H1 (cell line): Measurements from ENCODE around the gene LRRC72. TPM values are rescaled to one million over a fixed set of nuclear protein-coding genes. Genes with fewer than 3 reads are reported as not detected.

Source experiments
- CTCF ChIA-PET: fragments of 300-600 bp; sonication (Branson Sonifier 250); formaldehyde crosslinking; loops from one replicate; lab custom pipeline; 2021; ENCODE audit not compliant: partially characterized antibody; lab: Charles Lee
- POLR2A ChIA-PET: fragments of 300-600 bp; sonication (Branson Sonifier 250); formaldehyde crosslinking; loops from one replicate; lab custom pipeline; 2021; ENCODE audit warnings: inconsistent platforms; ENCODE audit not compliant: partially characterized antibody; lab: Charles Lee
- DNase-seq, 2 experiments: peaks; one replicate each; pipeline versions ENCODE4 v3.0.0 to v3.0.0-alpha.2; 2010 to 2022; ENCODE audit warnings: low spot score in 2 of 2, low read depth in 1 of 2, mixed read lengths in 1 of 2
- FAIRE-seq: peaks from 2 replicates; lab custom pipeline; 2011; peaks lifted over from hg19 to GRCh38; lab: Jason Lieb, UNC
- H2AFZ ChIP-seq: 2 replicates; pipeline ENCODE4 v1.8.1; 2012; ENCODE audit warnings: low read length, inconsistent platforms
- H2AK5ac ChIP-seq: 2 replicates; pipeline ENCODE4 v1.6.1; 2013; ENCODE audit warnings: low read depth, low read length
- H2BK120ac ChIP-seq: replicated peaks from 2 replicates; pipeline ENCODE3; 2013; ENCODE audit warnings: low read depth, low read length, inconsistent platforms
- H2BK12ac ChIP-seq: 2 replicates; pipeline ENCODE4 v1.6.1; 2013; ENCODE audit warnings: low read depth, low read length
- H2BK15ac ChIP-seq: 2 replicates; pipeline ENCODE4 v1.6.1; 2013; ENCODE audit warnings: low read length
- H2BK20ac ChIP-seq: 2 replicates; pipeline ENCODE4 v1.6.1; 2013; ENCODE audit warnings: low read length
- H2BK5ac ChIP-seq: 2 replicates; pipeline ENCODE4 v1.6.1; 2013; ENCODE audit warnings: low read depth, low read length
- H3K14ac ChIP-seq: 2 replicates; pipeline ENCODE4 v1.6.1; 2013; ENCODE audit warnings: inconsistent platforms; ENCODE audit not compliant: insufficient read length
- H3K18ac ChIP-seq: 2 replicates; pipeline ENCODE4 v1.6.1; 2013; ENCODE audit warnings: low read length; ENCODE audit errors: extremely low read depth
- H3K23ac ChIP-seq: 2 replicates; pipeline ENCODE4 v1.6.1; 2013; ENCODE audit warnings: inconsistent platforms; ENCODE audit not compliant: insufficient read length
- H3K23me2 ChIP-seq: 2 replicates; pipeline ENCODE4 v1.6.1; 2013; ENCODE audit warnings: low read depth, low read length
- H3K27ac ChIP-seq: 2 replicates; pipeline ENCODE4 v1.6.1; 2011; ENCODE audit warnings: low read depth, low read length, inconsistent platforms
- H3K27me3 ChIP-seq, 4 experiments: replicated peaks in 1 of 4; 1 replicate in 1 of 4; 2 replicates in 3 of 4; pipeline versions ENCODE4 v1.6.1 to v1.8.1; 2011 to 2013; ENCODE audit warnings: low read length in 3 of 4, mild to moderate bottlenecking in 3 of 4, inconsistent platforms in 2 of 4, mixed read lengths in 2 of 4, moderate library complexity in 1 of 4; ENCODE audit not compliant: control insufficient read depth in 3 of 4, insufficient read depth in 3 of 4; ENCODE audit errors: extremely low read depth in 1 of 4
- H3K36me3 ChIP-seq, 4 experiments: 2 replicates each; pipeline versions ENCODE4 v1.6.1 to v1.8.1; 2011 to 2013; ENCODE audit warnings: mild to moderate bottlenecking in 4 of 4, low read length in 3 of 4, moderate library complexity in 2 of 4, control low read depth in 1 of 4, inconsistent platforms in 1 of 4; ENCODE audit not compliant: insufficient read depth in 4 of 4, control insufficient read depth in 2 of 4
- H3K4ac ChIP-seq: replicated peaks from 2 replicates; pipeline ENCODE3; 2013; ENCODE audit warnings: low read length, low read depth, mixed read lengths, inconsistent platforms; ENCODE audit not compliant: insufficient read length
- H3K4me1 ChIP-seq, 4 experiments: replicated peaks in 1 of 4; 1 replicate in 1 of 4; 2 replicates in 3 of 4; pipeline versions ENCODE4 v1.6.1 to v1.8.1; 2011 to 2013; ENCODE audit warnings: low read length in 3 of 4, inconsistent platforms in 2 of 4, mixed read lengths in 1 of 4; ENCODE audit not compliant: insufficient read depth in 4 of 4, control insufficient read depth in 3 of 4
- H3K4me2 ChIP-seq, 2 experiments: 2 replicates each; pipeline versions ENCODE4 v1.6.1 to v1.8.1; 2011 to 2013; ENCODE audit warnings: low read depth in 2 of 2, low read length in 2 of 2, control low read depth in 1 of 2, inconsistent platforms in 1 of 2, mild to moderate bottlenecking in 1 of 2; ENCODE audit not compliant: insufficient read depth in 1 of 2
- H3K4me3 ChIP-seq, 4 experiments: fragments of 200-600, 300-600 bp in 1 of 4; sonication (generic), shearing (Covaris generic), sonication (Bioruptor Twin) in 1 of 4; 2 replicates each; pipeline versions ENCODE4 v1.5.1 to v1.8.1; 2011 to 2016; ENCODE audit warnings: low read length in 4 of 4, low read depth in 3 of 4, control low read depth in 2 of 4, inconsistent platforms in 2 of 4, mild to moderate bottlenecking in 2 of 4, mixed read lengths in 1 of 4, moderate library complexity in 1 of 4; ENCODE audit not compliant: insufficient read depth in 2 of 4; ENCODE audit errors: extremely low read depth in 1 of 4
- H3K56ac ChIP-seq: replicated peaks from 2 replicates; pipeline ENCODE3; 2013; ENCODE audit warnings: low read depth, mild to moderate bottlenecking, mixed read lengths, low read length, inconsistent platforms; ENCODE audit not compliant: insufficient read length
- H3K79me1 ChIP-seq: 2 replicates; pipeline ENCODE4 v1.6.1; 2013; ENCODE audit warnings: low read depth, low read length, control low read depth
- H3K79me2 ChIP-seq, 2 experiments: 2 replicates each; pipeline versions ENCODE4 v1.6.1 to v1.8.1; 2012 to 2013; ENCODE audit warnings: low read length in 2 of 2, mild to moderate bottlenecking in 2 of 2, inconsistent platforms in 1 of 2; ENCODE audit not compliant: insufficient read depth in 2 of 2, control insufficient read depth in 1 of 2
- H3K9ac ChIP-seq, 4 experiments: replicated peaks in 1 of 4; 1 replicate in 1 of 4; 2 replicates in 3 of 4; pipeline versions ENCODE4 v1.6.1 to v1.8.1; 2011 to 2013; ENCODE audit warnings: low read depth in 3 of 4, low read length in 3 of 4, control low read depth in 2 of 4, mild to moderate bottlenecking in 2 of 4, moderate library complexity in 2 of 4, inconsistent platforms in 1 of 4; ENCODE audit errors: extremely low read depth in 1 of 4
- H3K9me3 ChIP-seq, 2 experiments: 2 replicates each; pipeline versions ENCODE4 v1.6.1 to v1.8.1; 2012 to 2013; ENCODE audit warnings: mild to moderate bottlenecking in 2 of 2, moderate library complexity in 2 of 2, control low read depth in 1 of 2, inconsistent platforms in 1 of 2, low read depth in 1 of 2, low read length in 1 of 2, mixed read lengths in 1 of 2; ENCODE audit not compliant: insufficient read depth in 2 of 2
- H4K20me1 ChIP-seq, 2 experiments: replicated peaks in 1 of 2; 2 replicates each; pipeline versions ENCODE3 to v1.8.1; 2011 to 2013; ENCODE audit warnings: inconsistent platforms in 2 of 2, low read length in 2 of 2, mild to moderate bottlenecking in 1 of 2; ENCODE audit not compliant: insufficient read depth in 2 of 2, control insufficient read depth in 1 of 2
- H4K5ac ChIP-seq: 2 replicates; pipeline ENCODE4 v1.6.1; 2013; ENCODE audit warnings: low read length, low read depth, mixed read lengths, inconsistent platforms; ENCODE audit not compliant: insufficient read length
- H4K8ac ChIP-seq: 2 replicates; pipeline ENCODE4 v1.8.0; 2013; ENCODE audit warnings: mild to moderate bottlenecking, moderate library complexity, low read length, inconsistent platforms; ENCODE audit not compliant: insufficient read depth; ENCODE audit errors: extremely low read depth
- H4K91ac ChIP-seq: replicated peaks from 2 replicates; pipeline ENCODE3; 2013; ENCODE audit warnings: low read length, mixed read lengths, inconsistent platforms; ENCODE audit not compliant: insufficient read length
- CHD1 ChIP-seq: IDR thresholded peaks from 2 replicates; pipeline ENCODE4 v1.6.1; 2012; ENCODE audit warnings: low read depth, low read length, improper control_type of control experiment
- ZNF274 ChIP-seq: IDR thresholded peaks from 2 replicates; pipeline ENCODE4 v1.7.0; 2012; ENCODE audit warnings: low read length, borderline replicate concordance; ENCODE audit errors: extremely low read depth
- WGBS, 2 experiments: shearing (Covaris generic) in 1 of 2; methylation state at CpG; one replicate each; pipeline versions ENCODE4 v1.1.6 to v1.1.7; 2013 to 2015; ENCODE audit warnings: low lambda C conversion rate in 2 of 2, mixed read lengths in 2 of 2, inconsistent platforms in 1 of 2, low coverage in 1 of 2, missing lambda C conversion rate in 1 of 2; ENCODE audit not compliant: insufficient replicate concordance in 2 of 2, insufficient coverage in 1 of 2, insufficient read length in 1 of 2; ENCODE audit errors: extremely low coverage in 1 of 2, missing lambda C conversion rate in 1 of 2; 5-methylcytosine and 5-hydroxymethylcytosine counted together
- polyA plus RNA-seq, 7 experiments: library from polyadenylated mRNA; depleted of rRNA in 3 of 7; stranded (reverse) in 5 of 7; unstranded in 2 of 7; fragments of >200 nt in 5 of 7; fragments of 200-250 nt in 2 of 7; gene quantifications; 1 replicate in 5 of 7; 2 replicates in 1 of 7; 4 replicates in 1 of 7; pipeline versions ENCODE4 v1.2.1 to v1.2.3, GENCODE V29; 2011 to 2013; ENCODE audit warnings: missing spikeins in 2 of 7, mixed read lengths in 2 of 7
- total RNA-seq: library from RNA; stranded (reverse); fragmentation: NEBNext Ultra II Directional; extraction: Animal tissue kit (Norgen Biotek cat#: 25700); gene quantifications from 2 replicates; pipeline ENCODE4 v1.2.1, GENCODE V29; 2021
- TF ChIP-seq, protein P1 (sequence below): IDR thresholded peaks from 2 replicates; pipeline ENCODE4 v1.6.1; 2011; ENCODE audit warnings: low read length, improper control_type of control experiment

LRRC72 gene
- total and polyA plus RNA-seq, 2 of the 8 experiments (the other 6 are each of a cell fraction or from before 2014, with no cell fraction given) = not detected

DNA sequence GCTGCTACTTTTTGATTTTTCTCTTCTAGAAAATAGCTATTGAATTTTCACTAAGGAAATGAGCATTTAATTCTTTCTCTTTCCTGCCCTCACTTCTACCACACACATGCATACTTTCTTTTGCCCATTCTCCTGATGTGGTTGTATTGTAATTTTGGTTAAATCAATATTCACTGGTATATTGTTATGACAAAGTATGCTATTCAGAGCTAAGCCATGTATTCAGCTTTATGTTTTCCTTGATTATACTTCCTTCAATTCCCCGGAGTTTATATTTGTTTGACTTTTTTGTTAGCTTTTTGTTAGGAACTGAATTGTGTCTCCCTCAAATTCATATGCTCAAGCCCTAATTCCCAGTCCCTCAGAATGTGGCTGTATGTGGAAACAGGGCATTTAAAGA, 24.0 kb downstream of the LRRC72 start:
- Histone ChIP-seq H3K4me1 (0 out of 7 replicates have a peak, but pooled peaks cover 0 to 2% (median 0%) of the 10 kb centered on the region in 4 experiments), H2BK20ac (no peak overlapping the region), H2BK120ac (no peak overlapping the region), H3K18ac (no peak overlapping the region), H3K79me2 (no peaks in the 10 kb centered on the region), H3K27ac (no peak overlapping the region), H4K5ac (no peak overlapping the region), H3K27me3 (no peaks in the 10 kb centered on the region), H3K56ac (no peak overlapping the region), H2BK15ac (no peak overlapping the region), H2AK5ac (no peak overlapping the region), H4K20me1 (no peaks in the 10 kb centered on the region), H2AFZ (no peak overlapping the region), H3K23ac (no peak overlapping the region), H4K8ac (no peak overlapping the region), H3K4ac (no peak overlapping the region), H2BK12ac (no peak overlapping the region), H3K23me2 (no peaks in the 10 kb centered on the region), H2BK5ac (no peak overlapping the region), H3K4me3 (no peak overlapping the region), H4K91ac (no peak overlapping the region), H3K9me3 (no peaks in the 10 kb centered on the region), H3K9ac (no peak overlapping the region), H3K79me1 (no peaks in the 10 kb centered on the region), H3K14ac (no peak overlapping the region), H3K36me3 (no peaks in the 10 kb centered on the region), H3K4me2 (no peak overlapping the region)
- ChIA-PET POLR2A (no interaction called here), CTCF (interaction anchor here (0.7 to 1.5 kb wide), 3 partner anchors 9 to 36 kb away, joined by 3 to 5 read pairs (median 4); no protein-coding TSS in a partner anchor)
- TF ChIP-seq, protein P1, sequence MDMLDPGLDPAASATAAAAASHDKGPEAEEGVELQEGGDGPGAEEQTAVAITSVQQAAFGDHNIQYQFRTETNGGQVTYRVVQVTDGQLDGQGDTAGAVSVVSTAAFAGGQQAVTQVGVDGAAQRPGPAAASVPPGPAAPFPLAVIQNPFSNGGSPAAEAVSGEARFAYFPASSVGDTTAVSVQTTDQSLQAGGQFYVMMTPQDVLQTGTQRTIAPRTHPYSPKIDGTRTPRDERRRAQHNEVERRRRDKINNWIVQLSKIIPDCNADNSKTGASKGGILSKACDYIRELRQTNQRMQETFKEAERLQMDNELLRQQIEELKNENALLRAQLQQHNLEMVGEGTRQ = no peak
- no peak for TF ChIP-seq CHD1
- no peak for TF ChIP-seq ZNF274
- no peak for FAIRE-seq
- DNase-seq = no peak
- WGBS, 2 experiments = 94% methylated on average over 1 of the region's 1 CpG; no CpG with 5 or more reads in 1 of the 2 experiments
